Myocyte (in vitro differentiated cells): ENCODE results near the gene CSTF1. TPM values are rescaled to one million over a fixed set of nuclear protein-coding genes. Genes with fewer than 3 reads are reported as not detected.

Experiments
- DNase-seq: peaks from one replicate; pipeline ENCODE4 v3.0.0-alpha.2; 2012; ENCODE audit warnings: low read depth
- total RNA-seq: library from RNA; depleted of rRNA; stranded (reverse); fragments of >200 nt; gene quantifications from 2 replicates; pipeline ENCODE4 v1.2.3, GENCODE V29; 2014

The CSTF1 gene
- total RNA-seq, 1 donor from 2014 or later = 42.3 TPM

DNA sequence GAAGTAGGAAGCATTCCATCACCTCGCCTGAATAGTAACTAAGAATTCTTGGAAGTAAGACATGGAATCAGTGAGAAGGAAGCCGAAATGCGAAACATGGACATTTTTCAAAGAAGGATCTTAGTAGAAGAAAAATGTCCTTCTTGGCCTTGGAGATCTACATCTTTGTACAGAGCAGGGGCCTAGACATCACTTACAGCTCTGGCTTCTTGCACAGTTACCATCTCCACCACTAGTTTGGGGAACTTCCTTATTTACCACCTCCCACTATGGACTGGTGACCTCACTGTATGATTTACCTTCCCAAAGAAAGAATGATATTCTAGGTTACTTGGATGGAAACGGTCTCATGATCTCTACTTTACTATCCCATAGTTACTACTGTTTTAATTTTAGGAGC lies 35.4 kb downstream of the CSTF1 start:
- no peak for DNase-seq

- no peak for DNase-seq
Observed at GRCh38 chr20:56428410-56428809, 36.0 kb downstream of the CSTF1 start.

- no peak for DNase-seq
Observed at GRCh38 chr20:56428881-56429280, 36.4 kb downstream of the CSTF1 start.

DNA sequence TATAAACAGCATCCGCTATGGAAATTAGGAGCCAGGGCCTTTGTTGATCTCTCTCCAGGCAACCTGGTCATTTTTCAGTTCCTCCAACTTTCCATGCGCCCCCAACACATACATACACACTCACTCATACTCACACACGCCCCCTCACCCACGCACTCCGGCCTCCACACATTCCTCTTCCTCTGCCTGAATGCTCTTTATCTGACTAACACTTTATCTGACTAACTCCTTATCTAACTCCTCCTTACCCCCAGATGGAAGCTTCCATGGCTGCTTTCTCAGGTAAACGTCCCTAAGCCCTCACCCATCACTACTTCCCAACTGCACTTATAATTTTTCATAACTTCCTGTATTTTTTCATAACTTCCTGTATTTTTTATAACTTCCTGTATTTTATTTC lies 37.1 kb downstream of the CSTF1 start:
- DNase-seq = no peak

DNA sequence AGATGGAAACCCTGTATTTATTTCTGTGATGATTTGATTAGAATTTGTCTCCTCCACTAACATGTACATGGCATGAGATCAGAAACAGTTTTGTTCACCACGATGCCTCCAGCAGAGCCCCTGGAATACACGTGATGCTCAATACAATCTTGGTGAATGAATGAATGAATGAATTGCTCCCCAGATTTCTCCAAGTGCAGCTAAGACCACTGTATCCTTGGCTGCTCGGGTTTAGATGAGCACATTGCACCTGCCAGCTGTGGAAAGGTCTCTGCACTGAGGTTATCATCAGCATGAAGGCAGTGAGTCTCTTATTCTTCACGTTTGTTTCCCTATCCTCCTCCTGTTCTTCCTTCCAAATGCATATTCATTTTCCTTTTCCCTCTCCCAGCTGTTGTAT lies 37.5 kb downstream of the CSTF1 start:
- no peak for DNase-seq

DNA sequence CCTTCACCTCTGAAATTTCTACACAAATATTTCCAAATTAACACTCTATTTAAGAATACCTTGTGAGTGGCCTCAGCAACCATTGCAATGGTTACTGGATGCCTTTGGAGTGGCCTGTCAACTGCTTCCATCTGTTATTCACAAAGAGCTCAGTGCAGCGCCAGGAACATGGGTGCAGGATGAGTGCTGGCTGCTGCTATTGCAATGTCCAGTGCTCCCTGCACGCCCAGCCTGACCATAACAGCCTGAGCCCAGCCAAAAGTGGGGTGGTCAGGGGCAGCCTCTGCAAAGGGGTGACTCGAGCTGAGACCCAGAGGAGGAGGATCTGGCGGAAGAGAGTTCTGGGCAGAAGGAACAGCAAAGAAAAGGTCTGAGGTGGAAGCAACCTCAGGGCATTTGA lies 38.0 kb downstream of the CSTF1 start:
- DNase-seq = no peak

DNA sequence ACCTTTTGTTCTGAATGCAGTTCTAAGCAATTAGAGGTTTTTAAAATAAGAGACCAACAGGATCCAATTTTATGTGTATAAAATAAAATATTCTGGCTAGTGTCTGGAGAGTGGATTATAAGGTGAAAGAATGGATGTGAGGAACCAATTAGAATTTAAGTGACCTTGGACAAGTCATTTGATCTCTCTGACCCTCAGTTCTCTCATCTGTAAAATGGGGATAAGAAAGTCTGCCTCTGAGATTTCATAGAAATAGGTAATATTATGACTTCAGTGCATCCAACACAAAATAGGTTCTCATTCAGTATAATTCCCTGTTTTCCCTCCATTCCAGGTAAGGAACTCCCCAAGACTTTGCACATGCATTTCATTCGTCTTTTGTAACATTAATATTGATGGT lies 38.5 kb downstream of the CSTF1 start:
- DNase-seq = no peak

DNA sequence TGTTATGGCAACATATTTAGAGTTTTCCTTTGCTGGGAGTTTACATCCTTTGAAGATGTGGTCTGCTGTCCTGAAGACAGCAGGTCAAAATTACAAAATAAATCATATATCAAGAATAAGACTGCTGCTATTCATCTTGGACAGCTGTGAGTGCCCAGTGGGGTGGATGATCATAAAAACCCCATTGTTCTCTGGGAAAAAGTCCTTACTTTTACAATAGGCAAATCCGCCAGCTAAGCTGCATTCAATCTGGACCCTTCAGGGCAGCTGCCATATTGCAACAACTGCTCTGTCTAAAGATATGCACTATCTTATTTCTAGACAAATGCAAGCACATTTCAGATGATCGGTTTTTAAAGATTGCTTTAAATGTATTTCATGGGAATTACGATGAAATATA lies 39.0 kb downstream of the CSTF1 start:
- DNase-seq = no peak

- no peak for DNase-seq
Observed at GRCh38 chr20:56433221-56433879, 40.9 kb downstream of the CSTF1 start.

GRCh38 chr20:56433880-56434255 lies 41.4 kb downstream of the CSTF1 start:
- DNase-seq = no peak

GRCh38 chr20:56437196-56437960 lies 44.9 kb downstream of the CSTF1 start:
- no peak for DNase-seq

DNA sequence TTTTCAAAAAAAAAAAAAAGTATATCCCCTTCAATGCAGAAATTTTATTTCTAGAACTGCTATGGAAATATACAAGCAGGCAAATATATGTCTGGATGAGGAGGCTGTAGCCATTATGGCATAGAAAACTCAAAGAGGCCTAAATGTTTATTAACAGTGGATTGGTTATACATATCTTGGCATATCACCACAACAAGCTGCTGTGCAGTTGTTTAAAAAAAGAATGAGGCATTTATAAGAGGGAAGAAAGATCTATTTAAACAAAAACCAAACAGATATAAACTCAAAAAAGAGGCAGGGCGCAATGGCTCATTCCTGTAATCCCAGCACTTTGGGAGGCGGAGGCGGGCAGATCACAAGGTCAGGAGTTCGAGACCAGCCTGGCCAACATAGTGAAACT lies 45.8 kb downstream of the CSTF1 start:
- no peak for DNase-seq

DNA sequence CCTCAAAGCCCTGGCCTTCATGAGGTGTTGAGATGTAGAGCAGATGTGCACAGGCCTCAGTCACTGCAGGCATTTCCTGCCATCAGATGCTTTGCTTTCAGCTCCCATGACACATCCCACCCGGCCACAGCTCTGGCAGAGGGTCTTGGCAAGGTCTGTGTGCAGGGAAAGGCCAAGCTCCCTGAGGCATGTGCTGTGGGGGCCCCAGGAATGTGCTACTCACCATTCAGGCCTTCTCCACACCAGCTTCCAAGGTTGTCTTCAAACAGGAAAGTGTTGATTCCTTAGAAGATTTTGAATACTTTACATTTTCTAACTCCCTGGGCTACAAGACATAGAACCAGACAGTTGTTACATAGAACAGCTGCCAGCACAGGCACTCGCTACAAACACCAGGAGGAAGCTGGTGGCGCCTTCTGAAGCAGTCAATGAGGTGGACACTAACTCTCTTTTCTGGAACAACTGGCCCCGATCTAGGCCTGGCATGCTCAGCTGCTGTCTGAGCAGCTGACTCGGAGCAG lies 47.4 kb downstream of the CSTF1 start:
- DNase-seq = peak; percentile 97

GRCh38 chr20:56440346-56441007 lies 48.0 kb downstream of the CSTF1 start:
- peak; percentile 76 for DNase-seq

- no peak for DNase-seq
Observed at GRCh38 chr20:56442389-56443365, 50.2 kb downstream of the CSTF1 start.

DNA sequence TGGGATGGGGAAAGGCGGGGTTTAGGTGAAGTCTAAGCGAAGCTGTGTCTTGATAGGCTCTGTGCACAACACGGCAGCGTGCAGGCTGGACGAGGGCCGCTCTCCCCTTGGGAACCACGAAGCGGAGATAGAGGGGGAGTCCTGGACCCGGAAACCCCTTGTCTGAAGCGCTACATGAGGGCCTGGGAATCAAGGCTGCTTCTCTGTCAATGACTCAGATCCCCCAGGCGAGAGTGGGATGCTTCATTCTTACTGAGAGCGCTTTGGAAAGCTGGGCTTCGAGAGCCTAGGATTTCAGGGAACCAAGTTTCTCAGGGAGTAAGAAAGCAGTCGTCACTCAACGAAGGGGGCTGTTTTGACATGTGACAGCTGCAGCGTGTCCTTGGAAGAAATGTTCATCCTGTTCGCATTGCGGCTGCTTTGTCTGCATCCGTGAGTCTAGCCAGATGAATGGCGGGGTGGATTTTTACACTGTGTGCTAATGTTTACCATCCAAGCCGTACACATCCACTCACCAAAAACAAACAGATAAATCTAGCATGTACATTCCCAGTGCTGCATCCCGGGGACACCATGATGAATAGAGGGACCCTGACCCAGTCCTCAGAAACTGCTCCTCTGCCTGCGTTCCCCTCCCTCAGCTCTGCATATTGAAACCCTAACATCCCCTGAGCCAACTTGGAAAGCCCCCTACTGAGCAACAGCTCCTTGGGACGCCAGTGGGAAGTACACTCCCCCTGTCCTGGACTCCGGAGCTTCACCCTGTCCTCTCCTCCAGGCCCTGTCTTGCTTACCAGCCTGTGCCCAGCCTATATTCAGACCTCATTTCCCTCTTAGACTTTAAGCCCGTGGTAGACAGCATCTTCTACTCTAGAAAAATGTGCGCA lies 51.5 kb downstream of the CSTF1 start:
- no peak for DNase-seq

DNA sequence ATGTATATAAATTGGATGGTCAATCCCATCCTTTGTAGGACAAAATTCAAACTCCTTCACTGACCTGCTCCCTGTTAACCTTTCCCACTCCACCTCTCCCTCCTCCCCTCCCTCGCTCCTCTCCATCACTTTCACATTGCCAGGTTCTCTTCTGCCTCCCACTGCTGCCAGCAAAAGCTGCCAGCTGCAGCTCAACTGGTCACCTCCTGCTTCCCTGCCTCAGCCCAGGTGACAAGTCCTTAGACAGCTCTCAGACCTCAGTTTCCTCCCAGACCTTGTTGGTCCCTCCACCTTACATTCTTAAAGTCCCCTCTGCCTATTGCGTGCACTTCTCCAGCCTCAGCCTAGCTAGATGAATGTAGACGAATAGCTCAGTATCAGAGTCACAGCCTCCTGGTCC lies 52.7 kb downstream of the CSTF1 start:
- no peak for DNase-seq

GRCh38 chr20:56445540-56445939 lies 53.1 kb downstream of the CSTF1 start:
- no peak for DNase-seq

- no peak for DNase-seq
Observed at GRCh38 chr20:56447227-56447626, 54.8 kb downstream of the CSTF1 start.

DNA sequence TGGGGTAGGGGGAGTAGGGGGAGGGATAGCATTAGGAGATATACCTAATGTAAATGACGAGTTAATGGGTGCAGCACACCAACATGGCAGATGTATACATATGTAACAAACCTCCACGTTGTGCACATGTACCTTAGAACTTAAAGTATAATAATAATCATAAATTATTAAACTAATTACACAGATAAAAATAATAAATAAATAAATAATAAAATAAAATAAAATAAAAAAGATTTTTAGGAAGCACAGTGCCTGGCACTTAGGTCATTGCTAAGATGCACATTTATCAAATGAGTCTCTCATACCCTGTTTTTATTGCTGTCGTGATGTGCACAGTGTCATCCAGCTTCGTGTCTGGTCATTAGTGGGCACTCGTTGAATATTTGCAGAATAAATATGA lies 57.0 kb downstream of the CSTF1 start:
- DNase-seq = no peak
